RKO (cell line): ENCODE measurements around the gene CYFIP2.

Experiments used
- DNase-seq: peaks from one replicate; pipeline ENCODE4 v3.0.0-alpha.2; 2016; ENCODE audit warnings: low spot score

CYFIP2 gene

GRCh38 chr5:157326440-157327005 lies 60.6 kb downstream of the CYFIP2 start:
- DNase-seq, result no peak

- no peak for DNase-seq
These were observed 61.8 kb downstream of the CYFIP2 start for GRCh38 chr5:157327771-157328170.

- peak; percentile 83 for DNase-seq
These were observed 62.5 kb downstream of the CYFIP2 start for GRCh38 chr5:157328277-157328912.

GRCh38 chr5:157331807-157332206 lies 65.9 kb downstream of the CYFIP2 start:
- DNase-seq, result no peak

GRCh38 chr5:157335534-157336422 lies 69.9 kb downstream of the CYFIP2 start:
- no peak for DNase-seq

GRCh38 chr5:157336423-157336744 lies 70.5 kb downstream of the CYFIP2 start:
- no peak for DNase-seq

GRCh38 chr5:157339409-157339808 lies 73.5 kb downstream of the CYFIP2 start:
- DNase-seq, result no peak

- peak; percentile 23 for DNase-seq
These were observed 77.0 kb downstream of the CYFIP2 start for GRCh38 chr5:157342822-157343402.

- DNase-seq, result no peak
These were observed 78.2 kb downstream of the CYFIP2 start for GRCh38 chr5:157343842-157344790.

- no peak for DNase-seq
These were observed 79.1 kb downstream of the CYFIP2 start for GRCh38 chr5:157345067-157345466.

GRCh38 chr5:157345485-157345884 lies 79.6 kb downstream of the CYFIP2 start:
- DNase-seq, result no peak

- no peak for DNase-seq
These were observed 81.6 kb downstream of the CYFIP2 start for GRCh38 chr5:157347301-157348048.

- no peak for DNase-seq
These were observed 82.1 kb downstream of the CYFIP2 start for GRCh38 chr5:157348049-157348400.

- no peak for DNase-seq
These were observed 85.2 kb downstream of the CYFIP2 start for GRCh38 chr5:157350939-157351801.

- DNase-seq, result no peak
These were observed 85.8 kb downstream of the CYFIP2 start for GRCh38 chr5:157351802-157352092.

- DNase-seq, result no peak
These were observed 86.9 kb downstream of the CYFIP2 start for GRCh38 chr5:157352756-157353340.

- no peak for DNase-seq
These were observed 88.9 kb downstream of the CYFIP2 start for GRCh38 chr5:157354800-157355199.

GRCh38 chr5:157356576-157356975 lies 90.7 kb downstream of the CYFIP2 start:
- DNase-seq, result no peak

- no peak for DNase-seq
These were observed 91.9 kb downstream of the CYFIP2 start for GRCh38 chr5:157357823-157358222.

GRCh38 chr5:157358871-157359270 lies 92.9 kb downstream of the CYFIP2 start:
- DNase-seq, result no peak
